Activated CD8-positive, alpha-beta memory T cell treated with anti-CD3 and anti-CD28 coated beads, Interleukin-2, amount 50 U/mL, for 24 hours (primary cell): ENCODE measurements around the gene ZBTB16.

Source experiments
- DNase-seq: peaks from one replicate; pipeline ENCODE4 v3.0.0-alpha.2; 2020; ENCODE audit errors: extremely low read depth

ZBTB16 gene

DNA sequence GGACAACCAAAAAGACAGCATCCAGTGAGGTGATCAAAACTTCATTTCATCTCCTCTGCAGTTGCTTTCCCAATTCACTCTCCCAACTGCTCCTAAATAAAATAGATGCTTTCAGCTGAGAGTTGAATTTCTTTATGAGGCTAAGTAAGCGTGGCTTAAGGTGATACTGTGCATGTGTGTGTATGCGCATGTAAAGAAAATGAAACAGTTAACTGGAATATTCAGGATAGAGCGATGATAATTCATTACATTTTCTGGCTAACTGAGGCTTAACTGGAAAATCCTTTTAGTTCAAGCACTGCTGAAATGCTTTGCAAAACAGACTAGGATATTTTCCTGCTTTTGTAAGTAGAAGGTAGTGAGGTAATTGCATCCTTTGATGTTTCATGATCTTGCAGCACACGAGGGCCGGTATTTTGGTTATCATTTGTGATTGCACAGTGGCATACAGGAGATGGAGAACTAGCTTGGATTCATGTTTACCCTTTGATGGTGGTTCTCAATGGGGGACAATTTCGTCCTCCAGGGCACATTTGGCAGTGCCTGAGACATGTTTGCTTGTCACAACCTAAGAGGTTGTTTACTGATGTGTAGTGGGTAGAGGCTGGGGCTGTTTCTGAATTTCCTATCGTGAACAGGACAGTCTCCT is 71.2 kb downstream of the ZBTB16 start:
- no peak for DNase-seq

DNA sequence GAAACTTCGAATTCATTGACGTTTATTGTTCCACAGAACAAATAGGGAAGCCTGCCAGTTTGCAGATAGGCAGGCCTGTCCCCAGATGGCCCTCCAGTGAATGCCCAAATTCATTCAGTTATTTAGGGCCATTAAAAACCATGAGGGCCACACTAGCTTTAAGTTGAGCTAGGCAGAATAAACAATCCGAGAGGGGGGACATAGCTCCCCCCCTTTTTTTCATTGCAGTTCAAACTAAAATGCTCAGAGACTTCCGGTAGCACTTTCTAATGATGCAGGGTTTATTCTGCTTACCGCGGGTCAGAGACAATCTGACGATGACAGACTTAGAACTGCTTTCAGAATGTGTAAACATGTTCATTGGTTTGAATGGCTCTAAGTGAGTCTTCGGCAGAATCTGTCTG is 72.0 kb downstream of the ZBTB16 start:
- DNase-seq = no peak

DNA sequence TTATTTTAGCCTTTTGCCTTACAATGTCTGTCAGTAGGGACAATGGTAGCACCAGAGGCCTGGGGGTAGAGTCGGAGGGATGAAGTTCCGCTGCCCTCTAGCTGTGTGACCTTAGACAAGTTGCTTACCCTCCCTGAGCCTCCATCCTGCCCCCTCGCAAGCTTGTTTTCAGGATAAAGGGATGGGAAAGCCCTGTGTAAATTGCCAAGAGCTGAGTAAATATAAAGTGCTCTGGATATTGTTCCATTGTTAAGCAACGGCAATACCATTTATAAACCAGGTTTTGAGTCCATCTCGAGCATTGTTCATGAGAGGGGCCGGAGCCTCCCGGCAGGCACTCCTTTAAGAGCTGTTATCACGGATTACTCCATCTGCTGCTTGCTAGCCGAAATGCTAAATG is 72.9 kb downstream of the ZBTB16 start:
- no peak for DNase-seq

DNA sequence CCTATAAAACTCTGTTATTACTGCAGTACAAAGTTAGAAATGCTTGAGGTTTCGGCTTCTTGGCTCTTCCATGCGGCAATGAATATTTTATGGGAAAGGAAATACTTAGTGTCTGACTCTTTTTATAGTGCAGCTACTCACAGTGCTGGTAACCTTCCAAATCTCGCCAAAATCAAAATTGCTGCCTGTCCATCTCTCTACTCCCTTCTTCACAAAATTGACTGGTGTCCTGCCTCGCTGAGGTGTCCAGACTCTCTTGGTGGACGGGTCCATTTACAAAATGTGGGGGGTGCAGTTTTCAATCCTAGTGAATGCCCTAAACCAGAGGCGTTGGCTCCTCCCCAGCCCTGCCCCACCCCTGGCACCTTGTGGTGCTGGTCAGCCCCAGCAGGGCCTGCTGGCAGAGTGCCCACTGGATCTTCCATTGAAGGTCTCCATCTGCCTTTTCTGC is 73.5 kb downstream of the ZBTB16 start:
- no peak for DNase-seq

DNA sequence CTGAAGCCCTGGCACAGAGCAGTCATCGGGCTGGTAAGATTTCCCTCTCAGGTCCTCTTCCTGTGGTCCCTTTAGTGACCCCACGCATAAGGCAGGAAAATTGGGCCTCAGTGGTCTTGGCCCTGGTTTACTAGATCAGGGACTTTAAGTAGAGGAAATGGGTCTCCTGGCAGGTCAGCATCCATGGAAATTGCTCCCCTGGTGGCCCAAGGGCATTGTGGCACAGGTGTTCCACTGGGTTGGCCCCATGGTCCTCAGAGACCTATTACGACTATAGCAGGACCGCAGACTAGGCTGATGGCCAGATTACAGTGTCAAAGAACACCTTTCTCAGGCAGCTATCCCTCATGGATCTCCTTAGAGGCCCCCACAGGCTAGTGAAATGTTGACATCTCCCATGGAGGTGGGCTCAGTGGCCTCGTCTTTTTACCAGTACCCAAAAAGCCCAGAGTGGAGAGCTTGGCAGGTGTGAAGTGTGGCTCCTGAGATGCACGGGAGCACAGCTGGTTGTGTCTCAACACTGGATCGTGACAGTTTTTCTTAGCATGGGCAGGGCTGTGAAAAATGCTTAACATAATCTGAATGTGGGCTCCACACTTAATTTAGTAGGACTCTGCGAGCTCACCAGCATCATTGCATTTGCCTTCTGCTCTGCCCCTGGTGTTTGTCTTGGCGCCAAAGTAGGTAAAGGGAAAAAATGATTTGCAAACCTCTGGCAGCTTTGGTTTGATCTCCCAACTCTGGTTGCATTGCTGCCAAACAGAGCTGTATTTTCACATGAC is 74.2 kb downstream of the ZBTB16 start:
- no peak for DNase-seq

DNA sequence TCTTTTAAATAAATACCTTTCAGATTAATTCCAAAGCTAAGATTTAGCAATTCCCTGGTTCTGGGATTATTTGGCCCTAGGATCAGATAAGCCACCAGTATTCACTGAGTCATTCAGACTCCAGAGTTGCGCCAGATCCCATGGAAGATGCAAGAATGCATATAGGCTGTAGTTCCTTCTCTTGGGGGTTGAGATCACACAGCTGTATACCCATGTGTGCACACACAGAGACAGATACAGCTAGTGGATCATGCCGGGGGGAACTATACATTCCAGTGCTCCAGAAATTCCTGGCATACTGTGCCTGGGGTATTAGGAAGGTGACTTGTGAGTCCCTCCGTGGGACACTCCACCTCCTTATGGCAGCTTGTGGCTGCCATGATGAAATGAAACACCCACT is 75.4 kb downstream of the ZBTB16 start:
- DNase-seq = no peak

DNA sequence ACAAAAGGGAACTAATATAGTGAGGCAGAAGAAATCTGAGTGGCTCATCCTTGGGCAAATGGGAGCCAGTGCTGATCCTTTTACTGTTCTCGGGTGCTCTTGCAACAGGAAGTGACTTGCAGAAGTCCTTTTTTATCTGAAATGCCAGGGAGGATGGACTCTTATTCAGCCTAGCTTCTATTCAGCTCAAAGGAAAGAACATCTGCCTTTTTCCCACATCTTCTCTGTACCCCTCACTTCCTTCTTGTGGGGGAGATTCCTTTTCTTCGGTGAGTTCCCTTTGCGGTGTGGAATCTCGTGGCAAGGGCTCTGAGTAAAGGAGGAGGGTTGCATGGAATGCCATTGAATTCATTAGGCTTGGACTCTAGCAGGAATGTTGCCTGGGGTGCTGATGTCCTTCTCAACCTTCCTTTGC is 76.2 kb downstream of the ZBTB16 start:
- no peak for DNase-seq

DNA sequence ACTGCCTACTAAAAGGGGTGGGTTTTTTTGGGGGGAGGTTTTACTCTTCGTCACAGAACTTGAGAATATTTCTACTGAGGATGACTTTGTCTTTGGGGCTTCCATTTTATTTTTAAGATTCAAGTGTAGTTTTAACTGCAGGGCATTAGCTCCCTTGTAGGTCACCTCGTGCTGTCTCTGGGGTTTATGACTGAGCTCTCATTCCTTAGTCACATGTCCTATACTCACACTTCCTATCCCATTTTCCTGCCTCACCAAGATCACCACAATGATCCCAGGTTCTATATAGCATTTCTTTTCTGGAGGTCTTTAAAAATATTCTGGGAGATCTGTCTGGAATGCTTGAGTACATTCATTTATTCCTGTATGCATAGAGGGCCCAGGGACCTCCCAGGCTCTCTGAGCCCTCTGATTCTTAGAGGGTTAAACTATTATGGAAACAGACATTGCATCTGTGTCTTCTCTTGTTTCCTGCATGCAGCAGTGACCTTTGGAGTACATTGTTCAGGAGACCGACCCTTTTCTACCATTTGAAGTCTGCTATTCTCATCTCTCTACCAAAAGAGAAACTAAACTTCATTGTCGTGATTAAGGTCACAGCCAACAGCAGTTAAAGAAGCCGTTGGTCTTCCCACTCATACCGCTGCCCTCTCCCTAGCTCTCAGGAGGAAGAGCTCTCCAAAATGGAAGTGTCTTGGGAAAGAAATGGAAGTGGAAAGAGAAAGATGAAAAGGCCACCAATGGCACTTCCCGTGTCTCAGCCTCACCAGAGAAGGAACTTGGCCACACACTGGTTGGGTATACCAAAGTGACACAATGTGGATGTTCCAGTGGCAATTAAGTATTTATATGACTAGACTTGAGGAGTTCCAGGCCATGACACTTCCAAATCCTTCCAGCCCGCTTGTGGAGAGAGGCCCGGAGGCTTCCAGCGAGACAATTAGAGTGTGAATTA is 77.5 kb downstream of the ZBTB16 start:
- no peak for DNase-seq

DNA sequence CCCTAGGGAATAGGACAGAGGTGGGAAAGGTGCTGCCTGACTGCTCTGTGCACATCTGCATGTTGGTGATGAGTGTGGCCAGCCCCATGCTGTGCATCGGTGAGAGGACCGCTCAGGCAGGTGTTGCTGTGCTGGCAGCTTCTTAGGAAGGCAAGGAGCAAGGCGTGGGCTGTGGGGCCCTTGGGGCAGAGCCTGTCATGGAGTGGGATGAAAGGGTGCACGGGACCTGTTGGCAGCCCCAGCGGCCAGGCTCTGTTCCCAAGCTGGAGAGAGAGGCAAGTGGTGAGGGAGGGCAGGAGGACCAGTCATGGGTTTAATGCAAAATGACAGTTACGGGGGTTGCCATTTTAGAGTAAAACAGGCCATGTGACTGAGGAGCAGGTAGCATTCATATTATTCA is 78.3 kb downstream of the ZBTB16 start:
- no peak for DNase-seq

DNA sequence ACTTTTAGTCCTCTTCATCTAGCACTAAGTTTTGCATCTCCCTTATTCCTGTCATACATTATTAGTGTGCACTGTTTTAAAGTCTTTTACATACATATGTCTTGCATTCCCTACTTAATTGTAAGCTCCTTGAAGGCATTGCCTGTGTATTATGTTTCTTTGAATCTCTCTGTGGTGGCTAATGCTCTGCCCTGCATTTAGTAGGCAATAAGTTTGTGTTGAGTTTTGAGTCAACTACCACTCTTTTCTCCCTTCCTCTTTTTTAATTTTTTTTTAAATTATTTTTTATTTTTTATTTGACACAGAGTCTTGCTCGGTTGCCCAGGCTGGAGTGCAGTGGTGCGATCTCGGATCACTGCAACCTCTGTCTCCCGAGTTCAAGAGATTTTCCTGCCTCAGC is 78.9 kb downstream of the ZBTB16 start:
- DNase-seq = no peak

DNA sequence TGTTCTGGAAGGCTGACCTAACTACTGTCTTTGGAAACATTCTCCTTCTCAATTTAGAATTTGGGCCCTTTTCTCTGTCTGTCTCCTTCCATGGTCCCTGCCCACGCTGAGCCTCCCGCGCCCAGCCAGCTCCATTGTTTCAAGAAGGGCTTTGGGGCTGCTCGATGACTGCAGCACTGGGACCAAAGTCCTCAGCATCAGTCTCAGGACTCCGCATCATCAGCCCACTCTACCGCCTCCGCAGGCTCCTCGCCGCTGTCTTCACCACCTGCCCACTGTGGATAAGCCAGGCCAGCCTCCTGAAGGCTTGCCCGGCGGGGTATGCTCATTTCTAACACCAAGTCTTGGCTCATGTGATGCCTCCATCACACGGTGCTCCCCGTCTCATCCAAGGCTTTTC is 81.3 kb downstream of the ZBTB16 start:
- DNase-seq = no peak

DNA sequence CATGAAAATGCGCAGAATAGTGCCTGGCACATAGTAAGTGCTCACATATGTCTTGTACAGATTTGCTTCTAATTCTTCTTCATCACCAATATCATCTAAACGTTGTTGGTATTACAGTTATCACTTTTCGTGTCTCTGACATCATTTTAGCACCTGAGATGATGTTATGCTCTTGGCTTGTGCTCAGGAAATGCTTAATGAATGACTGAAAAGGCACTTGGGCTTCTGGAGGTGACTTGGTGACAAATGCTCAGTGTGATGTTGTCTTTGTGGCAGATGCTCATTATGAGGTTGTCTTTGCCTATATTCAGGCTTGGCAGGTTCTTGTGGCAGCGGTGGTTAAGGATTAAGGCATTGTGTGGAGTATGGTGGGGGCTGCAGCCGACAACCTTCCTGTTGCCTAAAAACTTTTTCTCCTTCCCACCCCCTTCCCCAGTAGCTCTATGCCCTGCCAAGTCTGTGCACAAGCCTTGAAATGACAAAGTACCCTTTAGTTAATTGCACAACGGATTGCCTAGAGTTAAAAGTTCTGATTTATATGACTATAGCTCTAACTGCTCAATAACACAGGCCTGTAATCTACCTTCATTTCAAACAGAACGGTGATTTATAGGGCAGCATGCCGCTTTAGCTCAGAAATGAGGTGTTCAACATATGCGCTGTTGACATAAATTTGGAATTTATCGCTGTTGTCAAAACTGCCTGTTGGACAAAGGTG is 82.5 kb downstream of the ZBTB16 start:
- no peak for DNase-seq

DNA sequence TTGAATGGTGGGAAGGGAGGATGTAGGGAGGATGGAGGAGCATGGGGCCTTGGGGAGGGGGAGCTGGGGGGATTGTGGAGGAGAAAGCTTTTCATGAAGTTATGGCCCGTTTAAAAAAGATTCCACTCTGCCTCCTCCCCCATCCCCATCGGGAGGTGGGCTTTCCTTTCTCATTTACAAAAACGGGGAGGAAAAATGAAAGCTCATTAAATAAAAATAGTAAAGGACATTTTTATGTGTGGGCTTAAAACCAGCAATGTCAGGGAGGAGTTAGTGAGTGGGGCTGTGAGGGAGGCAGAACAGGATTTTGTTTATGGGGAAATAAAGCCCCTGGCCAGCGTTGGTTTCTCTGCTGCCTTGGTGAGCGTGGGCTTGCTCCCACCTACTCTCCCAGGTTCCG is 83.2 kb downstream of the ZBTB16 start:
- no peak for DNase-seq

DNA sequence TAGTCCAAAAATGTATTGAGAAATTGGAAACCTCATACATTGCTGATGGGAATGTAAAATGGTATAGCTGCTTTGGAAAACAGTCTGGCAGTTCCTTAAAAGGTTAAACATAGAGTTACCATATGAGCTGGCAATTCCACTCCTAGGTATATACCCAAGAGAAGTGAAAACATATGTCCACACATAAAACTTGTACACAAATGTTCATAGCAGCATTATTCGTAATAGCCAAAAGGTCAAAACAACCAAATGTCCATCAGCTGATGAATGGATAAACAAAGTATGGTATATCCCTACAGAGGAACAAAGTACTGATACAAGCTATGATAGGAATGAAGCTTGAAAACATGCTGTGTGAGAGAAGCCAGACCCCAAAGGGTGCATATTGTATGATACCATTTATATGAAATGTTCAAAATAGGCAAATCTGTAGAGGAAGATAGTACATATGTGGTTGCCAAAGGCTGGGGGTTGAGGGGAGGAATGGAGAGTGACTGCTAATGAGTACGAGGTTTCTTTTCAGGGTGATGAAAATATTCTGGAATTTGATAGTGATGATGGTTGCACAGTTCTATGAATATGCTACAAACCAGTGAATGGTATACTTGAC is 85.8 kb downstream of the ZBTB16 start:
- DNase-seq = no peak

DNA sequence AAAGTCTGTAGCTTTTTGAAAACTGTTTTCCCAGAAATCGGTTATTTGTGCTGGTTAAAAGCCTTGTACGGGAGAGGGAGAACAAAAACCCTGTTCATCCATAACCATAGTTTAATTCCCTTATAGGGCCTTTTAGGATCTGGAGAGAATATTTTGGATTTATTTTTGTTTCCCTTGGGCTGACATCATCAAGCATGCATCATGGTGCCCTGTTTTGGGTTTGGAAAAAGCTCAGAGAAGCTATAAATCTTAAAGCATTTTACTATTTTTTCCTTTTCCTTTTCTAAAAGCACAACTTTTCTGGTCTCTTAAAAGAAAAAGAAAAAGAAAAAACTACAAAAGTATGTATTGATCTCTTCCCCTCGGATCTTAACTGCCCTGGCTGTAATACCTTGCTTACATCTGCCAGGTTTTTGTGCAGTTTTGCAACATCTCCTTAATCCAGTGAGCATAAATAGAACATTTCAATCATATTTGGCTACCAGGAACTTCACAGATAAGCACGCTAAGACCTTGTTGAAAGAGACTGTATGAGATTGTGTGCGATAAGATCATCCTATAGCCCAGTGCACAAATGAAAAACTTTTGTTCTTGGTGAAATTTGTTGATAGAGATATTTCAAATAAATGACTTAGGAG is 88.0 kb downstream of the ZBTB16 start:
- DNase-seq = no peak

DNA sequence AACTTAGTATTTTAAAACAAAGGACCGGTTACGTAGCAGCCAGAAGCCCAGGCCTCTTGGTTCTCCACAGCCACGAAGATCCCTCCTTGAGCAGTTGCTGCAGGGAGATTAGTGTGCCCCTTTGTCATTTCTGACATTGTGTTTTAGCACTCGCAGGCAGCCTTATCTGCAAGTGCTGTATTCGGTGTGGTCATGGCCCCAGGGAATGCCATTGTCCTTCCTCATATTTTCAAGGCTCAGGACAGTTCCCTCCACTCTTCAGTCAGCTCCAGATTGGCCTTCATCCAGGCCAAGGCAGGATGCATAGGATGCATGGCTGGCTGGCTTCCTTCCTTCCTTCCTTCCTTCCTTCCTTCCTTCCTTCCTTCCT is 88.5 kb downstream of the ZBTB16 start:
- no peak for DNase-seq

DNA sequence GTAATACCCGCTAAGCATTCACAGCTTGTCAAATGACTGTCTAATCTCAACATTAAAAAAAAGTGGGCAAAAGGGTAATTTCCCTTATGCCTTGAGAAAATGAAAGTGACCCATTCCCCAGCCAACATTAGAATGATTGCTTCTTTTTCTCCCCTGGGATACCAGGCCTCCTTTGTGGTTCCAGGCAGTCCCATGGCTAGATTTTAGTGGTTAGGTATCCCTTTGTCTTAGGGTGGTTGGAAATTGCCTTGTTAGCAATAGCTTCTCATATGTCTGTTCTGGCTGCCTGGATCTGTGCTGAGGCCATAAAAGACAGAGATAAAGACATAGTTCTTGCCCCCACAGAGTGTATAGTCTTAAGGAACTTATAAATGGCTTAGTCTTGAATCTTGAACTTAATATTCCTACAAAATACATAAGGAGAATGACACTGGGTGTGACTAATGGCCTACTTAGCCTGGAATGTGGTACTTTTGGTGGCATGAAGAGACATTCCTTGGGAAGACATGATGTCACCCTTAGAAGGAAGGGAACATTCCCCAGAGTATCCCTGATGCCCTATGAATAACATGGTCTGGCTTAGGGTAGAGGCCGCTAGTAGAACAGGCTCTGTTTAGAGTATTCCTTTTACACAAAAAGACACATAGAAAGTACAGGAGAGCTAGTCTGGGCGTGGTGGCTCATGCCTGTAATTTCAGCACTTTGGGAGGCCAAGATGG is 90.3 kb downstream of the ZBTB16 start:
- no peak for DNase-seq

DNA sequence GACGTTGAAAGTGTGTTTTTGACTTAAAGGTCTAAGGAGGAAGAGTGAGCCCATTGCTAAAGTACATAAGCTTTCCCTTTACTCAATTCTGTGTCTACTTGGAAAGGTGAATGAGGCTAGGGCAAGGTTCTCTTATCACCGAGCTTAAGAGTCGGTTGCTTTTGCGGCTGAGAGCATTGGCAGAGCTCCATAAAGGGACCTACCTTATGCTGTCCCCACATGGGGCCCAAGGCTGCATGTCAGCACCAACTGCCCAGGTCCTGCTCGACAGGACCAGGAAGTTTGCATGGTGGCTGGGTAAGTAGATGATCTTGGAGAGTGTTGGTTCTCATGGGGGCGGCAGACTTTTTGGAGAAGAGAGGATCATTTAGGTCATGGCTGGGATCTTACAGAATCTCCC is 91.2 kb downstream of the ZBTB16 start:
- DNase-seq = no peak

DNA sequence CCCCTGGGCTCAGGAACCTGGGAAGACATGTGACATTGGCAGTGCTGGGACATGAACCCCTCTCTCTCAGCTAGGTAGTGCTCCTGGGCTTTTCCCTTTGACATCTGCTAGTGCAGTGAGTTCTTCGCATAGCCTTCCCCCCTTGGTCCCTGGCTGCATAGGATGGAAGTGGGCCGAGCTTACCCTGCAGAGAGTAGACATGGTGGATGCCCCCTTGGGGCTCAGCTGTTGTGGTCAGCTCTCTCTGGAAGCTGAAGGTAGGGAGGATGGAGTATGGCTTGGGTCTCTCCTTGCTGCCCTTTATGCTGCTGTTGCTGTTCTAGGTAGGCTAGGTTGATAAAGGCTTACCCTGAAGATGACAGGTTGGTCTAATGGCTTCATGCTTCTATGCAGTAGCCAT is 92.1 kb downstream of the ZBTB16 start:
- DNase-seq = no peak

DNA sequence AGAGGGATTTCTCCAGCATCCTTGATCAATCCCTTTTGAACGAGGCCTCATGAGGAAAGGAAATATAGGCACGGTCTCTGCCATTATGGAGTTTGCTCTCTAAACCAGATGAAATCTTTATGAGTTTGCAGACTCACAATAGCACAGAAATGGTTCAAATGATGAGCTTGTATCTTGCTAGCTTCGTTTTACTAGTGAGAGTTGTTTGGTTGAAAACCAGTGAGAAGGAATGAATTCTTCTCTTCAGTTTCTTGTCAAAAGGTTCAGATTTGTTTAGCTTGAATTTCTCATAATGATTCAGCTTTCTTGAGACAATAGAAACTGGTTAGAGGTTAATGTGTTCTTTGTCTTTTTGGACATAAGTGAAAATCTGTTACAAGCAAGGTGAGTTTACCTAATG is 92.7 kb downstream of the ZBTB16 start:
- DNase-seq = no peak
